ENCODE data around the gene C2CD5. TPM values are rescaled to one million over a fixed set of nuclear protein-coding genes. Genes with fewer than 3 reads are reported as not detected.
A peak's percentile ranks its signal among the peaks of the same experiment; 100 is the strongest.

Gene C2CD5
- total RNA-seq, 1 donor from 2014 or later, result 50.2 TPM

DNA sequence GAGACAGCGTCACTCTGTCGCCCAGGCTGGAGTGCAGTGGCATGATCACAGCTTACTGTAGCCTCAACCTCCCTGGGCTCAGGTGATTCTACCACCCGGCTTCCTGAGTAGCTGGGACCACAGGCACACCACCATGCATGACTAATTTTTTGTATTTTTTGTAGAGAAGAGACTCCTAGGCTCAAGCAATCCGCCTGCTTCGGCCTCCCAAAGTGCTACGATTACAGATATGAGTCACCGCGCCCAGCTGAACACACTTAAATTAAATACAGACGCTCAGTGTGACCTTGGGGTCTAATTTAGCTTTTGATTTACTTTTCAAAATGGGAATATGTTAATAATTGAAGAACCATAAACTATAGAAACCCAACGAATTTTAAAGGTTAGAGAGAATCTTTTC lies 77.2 kb downstream of the C2CD5 start:
- H3K27me3 ChIP-seq (ENCODE audit: low read depth), result no peaks in the 10 kb centered on the region
- peaks cover 53% of the 10 kb centered on the region for H3K36me3 ChIP-seq
- no peaks in the 10 kb centered on the region for H3K9me3 ChIP-seq
- DNase-seq (no peak), ATAC-seq (no peak)
- H3K4me3 ChIP-seq, result no peak overlapping the region
- intact Hi-C loops (cut with DNase I), result no loop called here
- TF ChIP-seq, protein P1, sequence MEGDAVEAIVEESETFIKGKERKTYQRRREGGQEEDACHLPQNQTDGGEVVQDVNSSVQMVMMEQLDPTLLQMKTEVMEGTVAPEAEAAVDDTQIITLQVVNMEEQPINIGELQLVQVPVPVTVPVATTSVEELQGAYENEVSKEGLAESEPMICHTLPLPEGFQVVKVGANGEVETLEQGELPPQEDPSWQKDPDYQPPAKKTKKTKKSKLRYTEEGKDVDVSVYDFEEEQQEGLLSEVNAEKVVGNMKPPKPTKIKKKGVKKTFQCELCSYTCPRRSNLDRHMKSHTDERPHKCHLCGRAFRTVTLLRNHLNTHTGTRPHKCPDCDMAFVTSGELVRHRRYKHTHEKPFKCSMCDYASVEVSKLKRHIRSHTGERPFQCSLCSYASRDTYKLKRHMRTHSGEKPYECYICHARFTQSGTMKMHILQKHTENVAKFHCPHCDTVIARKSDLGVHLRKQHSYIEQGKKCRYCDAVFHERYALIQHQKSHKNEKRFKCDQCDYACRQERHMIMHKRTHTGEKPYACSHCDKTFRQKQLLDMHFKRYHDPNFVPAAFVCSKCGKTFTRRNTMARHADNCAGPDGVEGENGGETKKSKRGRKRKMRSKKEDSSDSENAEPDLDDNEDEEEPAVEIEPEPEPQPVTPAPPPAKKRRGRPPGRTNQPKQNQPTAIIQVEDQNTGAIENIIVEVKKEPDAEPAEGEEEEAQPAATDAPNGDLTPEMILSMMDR (IDR thresholded peaks at IDR 0.05), result no peak
- H3K4me1 ChIP-seq, result no peaks in the 10 kb centered on the region
- no peak overlapping the region for H3K27ac ChIP-seq

DNA sequence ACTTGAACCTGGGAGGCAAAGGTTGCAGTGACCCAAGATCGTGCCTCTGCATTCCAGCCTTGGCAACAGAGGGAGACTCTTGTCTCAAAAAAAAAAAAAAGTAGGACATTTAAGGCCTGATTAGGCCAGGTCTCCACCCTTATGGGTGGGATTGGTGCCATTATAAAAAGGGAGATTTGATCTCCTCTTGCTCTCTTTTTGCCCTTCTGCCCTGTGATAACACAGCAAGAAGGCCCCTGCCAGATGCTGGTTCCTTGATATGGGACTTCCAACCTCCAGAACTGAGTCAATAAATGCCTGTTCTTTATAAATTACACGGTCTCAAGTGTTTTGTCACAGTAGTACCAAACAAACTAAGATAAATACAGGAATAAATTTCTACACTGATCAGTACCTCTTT lies 81.0 kb downstream of the C2CD5 start:
- no peak overlapping the region for H3K4me3 ChIP-seq
- intact Hi-C loops (cut with DNase I), result no loop called here
- DNase-seq (no peak), ATAC-seq (no peak)
- H3K9me3 ChIP-seq, result no peaks in the 10 kb centered on the region
- H3K4me1 ChIP-seq, result no peaks in the 10 kb centered on the region
- H3K36me3 ChIP-seq, result peaks cover 19% of the 10 kb centered on the region
- no peak overlapping the region for H3K27ac ChIP-seq
- TF ChIP-seq, protein P1 (IDR thresholded peaks at IDR 0.05), result no peak
- no peaks in the 10 kb centered on the region for H3K27me3 ChIP-seq (ENCODE audit: low read depth)

GRCh38 chr12:22461786-22462185 lies 82.6 kb downstream of the C2CD5 start:
- Histone ChIP-seq H3K4me3 (no peak overlapping the region), H3K27me3 (ENCODE audit: low read depth) (no peaks in the 10 kb centered on the region), H3K4me1 (no peaks in the 10 kb centered on the region), H3K36me3 (peaks cover 6% of the 10 kb centered on the region), H3K9me3 (no peaks in the 10 kb centered on the region), H3K27ac (no peak overlapping the region)
- DNase-seq (no peak), ATAC-seq (no peak)
- TF ChIP-seq, protein P1 (IDR thresholded peaks at IDR 0.05), result no peak
- intact Hi-C loops (cut with DNase I), result no loop called here

DNA sequence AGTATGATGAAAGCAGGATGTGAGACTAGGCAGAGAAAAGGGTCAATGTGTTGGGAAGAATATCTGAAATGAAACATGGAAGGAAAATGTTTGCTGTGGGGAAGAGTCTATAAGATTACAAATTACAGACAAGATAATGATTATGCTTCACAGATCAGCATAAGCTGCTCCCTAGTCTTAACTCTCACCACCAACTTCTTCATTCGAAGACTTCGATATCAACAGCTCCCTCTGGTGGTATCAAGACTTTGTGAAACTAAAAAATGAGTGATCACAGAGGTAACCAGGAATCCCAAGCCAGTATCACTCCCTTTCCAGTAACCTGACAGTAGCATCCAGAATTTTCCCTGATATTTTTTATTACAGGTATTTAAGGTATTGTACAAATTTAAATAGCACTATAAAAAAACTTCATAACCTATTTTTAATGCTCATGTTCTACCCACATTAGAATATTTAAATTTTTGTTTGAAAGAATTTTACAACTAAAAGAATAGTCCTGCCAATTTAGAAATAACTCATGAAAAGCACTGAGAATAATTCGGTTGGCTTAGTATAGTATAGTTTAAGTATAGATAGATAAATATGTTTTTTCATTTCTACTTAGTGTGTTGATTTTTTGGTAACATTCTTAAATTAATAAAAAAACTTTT lies 84.4 kb downstream of the C2CD5 start:
- DNase-seq (no peak), ATAC-seq (peak; percentile 65 to 71)
- Histone ChIP-seq H3K9me3 (no peaks in the 10 kb centered on the region), H3K27me3 (ENCODE audit: low read depth) (no peaks in the 10 kb centered on the region), H3K36me3 (no peaks in the 10 kb centered on the region), H3K27ac (no peak overlapping the region), H3K4me1 (no peaks in the 10 kb centered on the region), H3K4me3 (no peak overlapping the region)
- TF ChIP-seq, protein P1 (IDR thresholded peaks at IDR 0.05), result peak; percentile 57
- intact Hi-C loops (cut with DNase I), result no loop called here

GRCh38 chr12:22458298-22458937 lies 85.9 kb downstream of the C2CD5 start:
- Histone ChIP-seq H3K9me3 (no peaks in the 10 kb centered on the region), H3K4me3 (no peak overlapping the region), H3K27ac (no peak overlapping the region), H3K27me3 (ENCODE audit: low read depth) (no peaks in the 10 kb centered on the region), H3K36me3 (peaks cover 15% of the 10 kb centered on the region), H3K4me1 (no peaks in the 10 kb centered on the region)
- DNase-seq, result no peak
- intact Hi-C loops (cut with DNase I), result no loop called here
- no peak for ATAC-seq
- TF ChIP-seq, protein P1 (IDR thresholded peaks at IDR 0.05), result no peak

Measured in lower lobe of right lung (tissue), 2 donors.